Calu3 (cell line): ENCODE data around the gene SLC66A2. TPM values are rescaled to one million over a fixed set of nuclear protein-coding genes. Genes with fewer than 3 reads are reported as not detected.

Experiments
- BruUV-seq: library from RNA; stranded (reverse); fragments of 400-500 nt; replicated peaks from 2 replicates; lab custom pipeline; 2021; lab: Mats Ljungman, UMichigan
- CTCF ChIA-PET: fragments of 300-600 bp; sonication (Branson Sonifier 250); formaldehyde crosslinking; loops from one replicate; lab custom pipeline; 2022; ENCODE audit warnings: antibody characterized with exemption; lab: Charles Lee
- DNase-seq: peaks from one replicate; pipeline ENCODE4 v3.0.0; 2022
- H3K27ac Mint-ChIP-seq: one replicate; pipeline ENCODE4 v1.8.0; 2022; ENCODE audit warnings: mixed read lengths; ENCODE audit not compliant: unreplicated experiment
- H3K27me3 Mint-ChIP-seq: one replicate; pipeline ENCODE4 v1.8.0; 2022; ENCODE audit warnings: mixed read lengths; ENCODE audit not compliant: unreplicated experiment
- H3K36me3 Mint-ChIP-seq: one replicate; pipeline ENCODE4 v1.8.0; 2022; ENCODE audit warnings: mild to moderate bottlenecking, moderate library complexity, mixed read lengths; ENCODE audit not compliant: insufficient read depth, unreplicated experiment
- H3K4me1 Mint-ChIP-seq: one replicate; pipeline ENCODE4 v1.8.0; 2022; ENCODE audit warnings: mild to moderate bottlenecking, low read depth, mixed read lengths; ENCODE audit not compliant: unreplicated experiment
- H3K4me3 Mint-ChIP-seq: one replicate; pipeline ENCODE4 v1.8.0; 2022; ENCODE audit warnings: mild to moderate bottlenecking, low read depth, moderate library complexity, mixed read lengths; ENCODE audit not compliant: unreplicated experiment
- H3K9me3 Mint-ChIP-seq: one replicate; pipeline ENCODE4 v1.8.0; 2022; ENCODE audit warnings: low read depth, mixed read lengths; ENCODE audit not compliant: unreplicated experiment
- CTCF ChIP-seq: fragments of 200-600 bp; IDR thresholded peaks from one replicate; pipeline ENCODE4 v1.8.0; 2022; ENCODE audit warnings: antibody characterized with exemption; ENCODE audit not compliant: unreplicated experiment
- intact Hi-C: fragments of 100-400 bp; cut with micrococcal nuclease; formaldehyde crosslinking; loops from one replicate; pipeline ENCODE4 v1.10.0; 2022; ENCODE audit not compliant: unreplicated experiment
- total RNA-seq: library from RNA; stranded (reverse); gene quantifications from 2 replicates; pipeline ENCODE4 v1.2.3, GENCODE V29; 2022

The SLC66A2 gene
- total RNA-seq, 1 experiment from 2014 or later, result 19.5 TPM

GRCh38 chr18:79933765-79934164 is 17.7 kb downstream of the SLC66A2 start:
- Mint-ChIP-seq H3K27ac (no peak overlapping the region), H3K27me3 (no peaks in the 10 kb centered on the region), H3K9me3 (peaks cover 21% of the 10 kb centered on the region), H3K4me1 (no peaks in the 10 kb centered on the region), H3K4me3 (no peak overlapping the region), H3K36me3 (peaks cover 17% of the 10 kb centered on the region)
- CTCF ChIA-PET, result no interaction called here
- no TSS peak for BruUV-seq
- intact Hi-C loops, result no loop called here
- DNase-seq, result no peak
- no peak for TF ChIP-seq CTCF

- intact Hi-C loops, result no loop called here
- DNase-seq, result no peak
- Mint-ChIP-seq H3K27ac (no peak overlapping the region), H3K4me3 (no peak overlapping the region), H3K36me3 (peaks cover 13% of the 10 kb centered on the region), H3K27me3 (no peaks in the 10 kb centered on the region), H3K9me3 (peaks cover 21% of the 10 kb centered on the region), H3K4me1 (no peaks in the 10 kb centered on the region)
- no TSS peak for BruUV-seq
- CTCF ChIA-PET, result no interaction called here
- no peak for TF ChIP-seq CTCF
Measured at GRCh38 chr18:79932907-79933306, 18.5 kb downstream of the SLC66A2 start.

- intact Hi-C loops, result no loop called here
- BruUV-seq, result no TSS peak
- TF ChIP-seq CTCF, result no peak
Measured at GRCh38 chr18:79931475-79931874, 20.0 kb downstream of the SLC66A2 start.

GRCh38 chr18:79930020-79930642 is 21.3 kb downstream of the SLC66A2 start:
- TF ChIP-seq CTCF, result no peak
- BruUV-seq, result no TSS peak
- Mint-ChIP-seq H3K27me3 (no peaks in the 10 kb centered on the region), H3K4me3 (no peak overlapping the region), H3K27ac (no peak overlapping the region), H3K36me3 (peaks cover 9% of the 10 kb centered on the region), H3K4me1 (no peaks in the 10 kb centered on the region), H3K9me3 (peaks cover 21% of the 10 kb centered on the region)
- intact Hi-C loops, result no loop called here
- CTCF ChIA-PET, result no interaction called here
- DNase-seq, result no peak

More at GRCh38 chr18:79931475-79931874, 20.0 kb downstream of the SLC66A2 start:
- DNase-seq, result no peak
- Mint-ChIP-seq H3K4me3 (no peak overlapping the region), H3K27ac (no peak overlapping the region), H3K27me3 (no peaks in the 10 kb centered on the region), H3K36me3 (peaks cover 9% of the 10 kb centered on the region), H3K4me1 (no peaks in the 10 kb centered on the region), H3K9me3 (peaks cover 21% of the 10 kb centered on the region)
- CTCF ChIA-PET, result no interaction called here
